DMS53 treated with DMSO at 0.1 percent for 48 hours (cell line): Measurements from ENCODE around the gene SDC3.

Source experiments
- DNase-seq: peaks from one replicate; lab custom pipeline; 2025; ENCODE audit not compliant: unreplicated experiment; lab: John Stamatoyannopoulos, UW

SDC3 gene

DNA sequence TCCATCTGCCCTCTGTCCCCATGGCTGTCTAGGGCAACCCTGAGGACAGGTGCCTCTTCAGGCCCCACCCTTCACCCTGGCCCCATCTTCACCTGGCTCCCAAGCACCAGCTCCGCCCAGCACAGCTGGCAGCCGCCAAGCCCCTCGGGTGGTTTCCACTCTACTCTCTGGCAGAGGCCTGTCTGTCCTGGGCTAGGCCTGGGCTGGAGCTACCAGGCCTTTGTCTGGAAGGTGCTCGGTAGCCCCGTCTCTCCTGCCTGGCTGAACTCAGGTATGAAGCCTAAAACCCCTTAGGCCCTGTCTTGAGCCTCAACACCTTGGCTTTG, 17.4 kb downstream of the SDC3 start:
- no peak for DNase-seq

DNA sequence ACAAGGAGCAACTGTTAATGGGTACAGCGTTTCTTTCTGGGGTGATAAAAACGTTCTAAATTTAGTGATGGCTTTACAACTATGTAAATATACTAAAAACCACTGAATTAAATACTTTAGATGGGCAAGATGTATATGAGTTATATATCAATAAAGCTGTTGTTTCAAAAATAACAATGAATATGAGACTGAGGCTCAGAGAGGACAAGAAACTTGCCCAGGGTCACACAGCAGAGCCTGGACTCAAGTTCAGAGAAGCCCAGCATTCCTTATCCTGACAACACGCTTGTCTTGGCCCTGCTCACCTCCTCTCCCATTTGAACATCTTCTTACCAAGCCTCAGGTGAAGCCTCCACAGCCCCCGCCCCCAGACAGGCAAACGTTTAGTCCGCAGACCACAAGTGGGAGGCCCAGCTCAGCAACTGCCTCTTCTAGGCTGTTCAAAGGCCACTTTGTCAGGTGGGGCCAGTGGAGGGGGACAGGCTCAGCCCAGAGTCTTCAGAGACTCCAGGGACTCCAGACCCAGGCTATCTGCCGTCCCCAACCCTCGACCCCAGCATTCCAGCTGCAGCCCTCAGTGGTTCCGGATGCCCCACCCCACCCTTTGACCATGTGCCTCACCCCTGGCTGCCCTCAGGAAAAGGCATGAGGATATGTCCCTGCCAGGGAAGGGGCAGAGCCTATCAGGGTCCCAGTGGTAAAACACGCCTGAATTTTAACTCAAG, 17.9 kb downstream of the SDC3 start:
- no peak for DNase-seq

DNA sequence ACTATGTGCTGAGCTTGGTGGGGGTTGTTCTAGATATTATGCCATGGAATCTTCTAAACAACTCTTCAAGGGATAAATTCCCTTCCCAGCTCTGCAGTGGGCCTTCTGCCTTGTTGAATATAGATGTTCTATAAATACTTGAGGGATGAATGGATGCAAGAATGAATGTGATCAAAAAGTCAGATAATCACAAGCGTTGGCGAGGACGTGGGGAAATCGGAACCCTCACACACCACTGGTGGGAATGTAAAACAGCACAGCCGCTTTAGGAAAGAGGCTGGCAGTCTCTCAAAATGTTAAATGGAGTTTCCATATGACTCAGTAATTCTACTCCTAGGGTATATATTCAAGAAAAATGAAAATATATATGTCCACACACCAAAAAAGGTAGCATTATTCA, 19.0 kb downstream of the SDC3 start:
- DNase-seq, result no peak

DNA sequence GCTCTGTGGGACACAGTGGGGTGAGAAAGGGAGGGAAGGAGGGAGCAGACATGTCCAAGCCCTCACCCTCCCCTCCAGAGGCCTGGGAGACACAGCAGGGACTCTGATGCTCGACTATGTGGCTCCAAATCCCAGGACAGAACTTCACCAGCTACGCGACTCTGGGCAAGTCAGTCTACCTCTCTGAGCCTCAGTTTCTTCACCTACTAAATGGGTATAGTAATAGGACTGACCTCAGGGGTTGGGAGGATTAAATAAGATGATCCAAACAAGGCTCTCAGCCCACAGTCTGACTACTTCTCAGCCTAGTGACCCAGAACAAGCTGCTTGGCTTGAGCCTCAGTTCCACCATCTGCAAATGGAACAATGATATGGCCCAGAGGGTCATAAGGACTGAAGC, 19.6 kb downstream of the SDC3 start:
- no peak for DNase-seq

DNA sequence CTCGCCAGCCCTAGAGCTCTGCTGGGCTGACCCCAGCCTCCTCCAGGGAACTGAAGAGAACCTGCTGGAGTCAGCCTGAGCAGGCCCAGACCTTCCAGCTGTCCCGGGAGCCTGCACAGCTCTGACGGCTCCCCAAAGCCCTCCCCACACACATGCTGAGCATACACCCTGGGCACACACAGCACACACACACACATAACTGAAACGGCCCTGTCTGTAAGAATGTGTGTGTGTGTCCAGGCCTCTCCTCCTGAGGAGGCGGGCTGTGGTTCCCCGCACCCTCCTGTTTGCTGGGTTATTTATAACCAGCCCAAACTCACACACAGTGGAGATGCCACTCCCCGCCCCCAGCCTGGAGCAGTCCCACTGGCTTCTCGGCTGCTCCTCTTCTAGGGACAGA, 20.2 kb downstream of the SDC3 start:
- peak; percentile 56 for DNase-seq

DNA sequence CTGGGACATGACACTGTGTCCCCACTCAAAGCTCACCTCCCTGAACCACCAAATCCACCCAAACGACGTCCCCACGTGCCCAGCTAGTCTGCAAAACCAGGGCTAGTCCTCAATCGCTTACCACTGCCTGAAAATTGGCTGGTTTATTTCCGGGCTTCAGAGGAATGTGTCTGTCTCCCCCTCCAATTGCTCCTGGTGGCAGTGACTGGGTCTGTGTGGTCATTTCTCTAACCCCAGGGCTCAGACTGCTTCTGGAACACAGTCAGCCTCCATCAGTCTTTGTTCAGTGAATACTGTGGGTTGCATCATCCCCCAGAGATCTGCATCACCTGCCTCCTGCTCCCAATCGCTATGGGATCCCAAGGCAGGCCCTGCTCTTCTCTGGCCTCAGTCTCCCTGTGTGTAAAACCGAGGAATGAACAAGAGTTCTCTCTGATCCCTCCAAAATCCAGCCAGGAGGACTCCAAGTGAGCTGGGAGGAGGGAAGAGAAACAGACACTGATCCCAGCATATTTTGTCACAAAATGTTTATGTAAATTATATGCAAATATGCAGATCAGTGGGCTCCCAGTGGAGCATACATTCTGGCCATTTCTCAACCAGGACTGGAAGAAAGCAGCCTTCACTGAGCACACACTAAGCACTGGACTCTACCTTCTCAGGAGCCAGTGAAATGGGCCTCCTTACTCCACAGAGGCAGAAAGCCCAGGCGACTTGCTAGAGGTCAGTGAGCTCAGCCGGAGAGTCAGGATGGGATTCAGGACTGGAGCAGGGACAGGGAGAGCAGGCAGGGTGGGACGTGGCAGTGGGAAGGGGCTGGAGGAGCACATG, 20.9 kb downstream of the SDC3 start:
- peak; percentile 49 for DNase-seq

DNA sequence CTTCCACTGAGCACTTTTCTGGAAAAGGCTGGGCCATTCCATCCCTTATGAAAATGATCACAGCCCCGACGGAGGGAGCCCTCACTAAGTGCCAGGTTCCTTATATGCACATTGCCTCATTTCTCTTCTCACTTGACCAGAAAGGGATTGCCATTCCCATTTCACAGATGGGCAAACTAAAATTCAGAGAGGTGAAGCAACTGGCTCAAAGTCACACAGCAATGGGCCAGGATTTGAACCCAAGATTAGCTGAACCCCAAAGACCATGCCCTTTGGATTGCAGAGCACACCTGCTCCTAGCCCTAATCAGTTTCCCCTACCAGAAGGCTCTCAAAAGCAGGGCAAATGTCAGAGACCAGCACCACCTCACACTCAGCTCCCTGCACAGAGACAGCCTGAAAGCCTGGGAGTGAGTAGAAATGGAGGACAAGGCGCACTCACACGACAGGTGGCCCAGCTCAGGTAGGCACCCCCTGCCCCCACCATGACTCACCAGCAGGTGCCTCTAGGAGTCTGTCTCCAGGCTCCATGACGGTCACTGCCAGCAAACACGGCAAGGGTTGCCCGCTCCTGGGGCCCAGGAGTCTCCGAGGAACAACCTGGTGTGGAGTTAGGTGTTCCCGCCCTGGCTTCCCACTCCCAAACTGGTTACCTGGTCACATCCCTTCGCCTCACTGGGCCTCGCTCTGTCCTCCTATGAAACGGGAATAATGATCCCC, 21.7 kb downstream of the SDC3 start:
- DNase-seq, result peak; percentile 94

DNA sequence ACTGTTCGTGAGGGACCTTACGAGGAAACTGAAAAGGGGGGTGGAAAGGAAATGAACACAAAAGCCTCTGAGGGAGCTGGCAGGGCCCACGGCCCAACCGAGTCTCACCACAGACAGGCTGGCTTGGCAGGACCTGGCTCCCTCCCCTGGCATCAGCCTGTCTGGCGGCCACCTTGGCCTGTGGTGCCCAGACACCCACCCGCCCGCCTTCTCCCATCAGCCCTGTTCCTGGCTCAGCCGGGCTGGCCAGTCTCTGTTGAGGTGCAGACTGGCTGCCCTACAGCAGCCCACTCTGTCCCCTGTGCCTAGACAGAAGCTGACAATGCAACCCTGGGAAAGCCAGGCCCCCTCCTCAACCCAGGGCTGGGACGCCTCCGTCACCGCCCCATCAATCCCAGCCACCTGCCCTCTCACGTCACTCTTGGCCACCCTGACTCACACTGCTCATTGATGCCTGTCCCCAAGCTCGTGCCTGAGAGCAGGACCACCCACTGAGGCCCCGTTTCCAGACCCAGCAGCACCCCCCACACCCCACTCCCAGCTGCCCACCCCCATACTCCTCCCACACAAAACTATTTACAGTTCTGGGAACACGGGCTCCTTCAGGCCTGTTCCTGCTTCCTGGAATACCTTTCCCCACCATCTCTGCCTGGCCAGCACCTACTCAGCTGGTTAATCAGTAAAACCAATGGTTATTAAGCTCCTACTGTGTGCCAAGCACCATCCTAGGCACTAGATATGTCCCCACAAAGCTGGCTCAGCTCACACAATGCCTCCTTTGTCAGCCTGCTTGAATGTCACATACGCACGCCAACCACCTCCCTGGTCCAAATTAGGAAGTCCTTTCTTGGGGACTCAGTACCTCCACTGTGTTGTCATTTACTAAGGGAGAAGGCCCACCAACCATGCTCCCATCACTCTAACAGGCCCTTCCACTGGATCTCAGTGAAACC, 22.7 kb downstream of the SDC3 start:
- DNase-seq, result no peak

DNA sequence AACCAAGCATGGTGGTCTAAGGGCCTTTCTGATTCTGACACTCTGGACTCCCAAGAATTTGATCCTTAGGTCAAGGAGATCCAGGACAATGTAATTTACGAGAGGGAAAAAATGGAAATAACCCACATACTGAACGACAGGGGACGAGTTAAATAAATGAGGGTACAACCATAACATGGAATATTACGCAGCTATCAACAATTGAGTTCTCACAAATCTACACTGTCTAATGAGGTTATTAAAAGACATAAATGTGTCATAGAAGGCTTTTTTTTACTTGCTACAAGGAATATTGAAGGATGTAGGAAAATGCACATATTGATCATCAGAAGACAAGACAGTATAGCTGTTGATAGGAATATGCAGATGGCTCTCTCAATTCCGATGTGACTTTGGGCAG, 23.8 kb downstream of the SDC3 start:
- DNase-seq, result no peak

DNA sequence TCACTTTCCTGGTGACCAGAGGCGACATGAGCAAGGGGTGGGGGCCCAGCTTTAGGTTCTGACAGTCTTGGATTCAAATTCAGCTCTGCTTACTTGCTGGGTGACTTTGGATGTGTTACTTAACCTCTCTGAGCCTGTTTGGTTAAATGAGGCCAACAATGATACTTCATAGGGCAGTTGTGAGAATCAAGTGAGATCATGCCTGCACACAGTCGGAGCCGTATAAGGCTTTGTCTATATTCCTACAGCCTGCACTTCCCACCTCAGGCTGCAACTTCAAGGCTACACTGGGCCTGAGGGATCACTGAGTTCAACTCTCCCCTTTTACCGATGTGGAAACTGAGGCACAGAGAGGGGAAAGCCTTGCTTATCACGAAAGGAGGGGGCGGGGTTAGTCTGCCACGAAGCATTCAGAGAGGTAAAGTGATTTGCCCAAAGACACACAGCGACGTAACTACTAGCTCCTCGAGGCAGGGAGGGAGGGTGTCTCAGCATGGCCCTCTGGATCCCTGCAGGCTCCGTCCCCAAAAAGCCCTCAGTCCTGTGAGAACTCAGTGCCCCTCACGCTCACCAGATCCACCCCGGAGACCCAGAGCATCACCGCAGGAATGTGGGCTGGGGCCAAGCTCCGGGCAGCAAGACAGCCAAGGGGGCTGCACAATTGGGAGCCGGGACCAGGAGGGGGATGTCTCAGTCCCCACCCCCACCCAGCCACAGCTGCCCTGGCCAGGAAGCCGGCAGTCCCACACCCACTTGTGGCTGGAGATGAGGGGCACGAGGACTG, 25.0 kb downstream of the SDC3 start:
- no peak for DNase-seq

DNA sequence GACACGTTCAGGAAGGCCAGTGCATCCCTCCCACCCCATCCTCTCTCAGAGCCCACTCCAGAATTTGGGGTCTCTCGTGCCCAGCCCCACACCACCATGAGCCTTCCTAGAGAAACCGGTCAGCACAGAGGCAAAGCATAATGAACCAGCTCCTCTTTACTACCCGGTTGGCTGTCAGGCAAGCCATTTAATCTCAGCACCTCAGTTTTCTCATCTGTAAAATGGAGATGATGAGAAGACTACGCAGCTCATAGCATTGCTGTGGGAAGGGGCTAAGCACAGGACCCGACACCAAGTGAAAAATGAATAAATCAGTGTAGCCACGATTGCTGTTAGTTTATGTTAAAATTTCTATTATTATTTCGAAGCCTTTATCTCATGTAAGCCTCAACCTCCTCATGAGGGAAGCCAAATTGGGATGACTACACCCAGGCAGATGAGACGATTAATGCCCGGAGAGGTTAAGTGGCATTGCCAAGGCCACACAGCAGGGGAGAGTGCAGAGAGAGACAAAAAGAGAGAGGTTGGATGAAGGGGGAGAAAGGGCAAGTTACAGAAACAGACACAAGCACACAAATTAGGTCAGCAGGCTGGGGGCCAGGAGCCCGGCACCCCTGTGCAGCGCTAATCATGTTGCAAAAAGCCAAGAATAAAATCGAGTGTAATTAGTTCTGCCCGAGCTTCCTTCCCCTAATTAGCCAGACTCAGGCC, 25.7 kb downstream of the SDC3 start:
- no peak for DNase-seq

DNA sequence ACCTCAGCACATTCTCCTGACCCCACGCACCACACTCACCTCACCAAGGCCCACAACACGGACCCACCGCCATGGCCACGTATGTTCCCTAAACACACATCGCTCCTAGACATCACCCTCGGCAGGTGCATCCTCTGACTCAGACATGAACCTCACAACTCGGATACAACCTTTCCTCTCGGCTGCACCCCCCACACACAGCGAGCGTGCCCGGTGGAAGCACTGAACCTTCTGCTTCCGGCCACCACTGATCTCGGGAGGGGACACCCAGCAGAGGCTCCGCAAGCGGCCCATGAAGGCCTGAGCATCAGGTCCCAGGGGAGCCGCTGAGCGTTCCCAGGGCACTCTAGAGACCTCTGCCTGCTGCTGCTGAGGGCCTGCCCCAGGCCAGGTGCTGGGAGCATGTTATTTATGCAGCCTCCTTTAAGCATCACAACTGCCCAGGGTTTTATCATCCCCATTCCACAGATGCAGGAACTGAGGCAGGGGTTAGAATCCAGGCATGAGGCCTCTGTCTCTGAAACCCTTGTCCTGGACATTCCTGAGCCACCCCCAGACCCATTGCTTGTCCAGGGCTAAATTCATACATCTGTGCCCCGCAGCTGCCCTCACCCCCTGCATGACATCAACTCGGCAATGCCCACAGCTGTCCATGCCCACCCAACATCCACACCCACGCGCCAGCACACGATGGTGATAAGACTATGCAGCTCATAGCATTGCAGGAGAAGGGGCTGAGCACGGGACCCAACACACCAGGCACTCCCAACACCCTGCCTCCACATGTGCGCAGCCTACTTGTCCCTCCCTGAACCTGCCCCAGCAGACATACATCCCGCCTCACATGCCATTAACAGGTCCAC, 27.0 kb downstream of the SDC3 start:
- DNase-seq, result no peak

DNA sequence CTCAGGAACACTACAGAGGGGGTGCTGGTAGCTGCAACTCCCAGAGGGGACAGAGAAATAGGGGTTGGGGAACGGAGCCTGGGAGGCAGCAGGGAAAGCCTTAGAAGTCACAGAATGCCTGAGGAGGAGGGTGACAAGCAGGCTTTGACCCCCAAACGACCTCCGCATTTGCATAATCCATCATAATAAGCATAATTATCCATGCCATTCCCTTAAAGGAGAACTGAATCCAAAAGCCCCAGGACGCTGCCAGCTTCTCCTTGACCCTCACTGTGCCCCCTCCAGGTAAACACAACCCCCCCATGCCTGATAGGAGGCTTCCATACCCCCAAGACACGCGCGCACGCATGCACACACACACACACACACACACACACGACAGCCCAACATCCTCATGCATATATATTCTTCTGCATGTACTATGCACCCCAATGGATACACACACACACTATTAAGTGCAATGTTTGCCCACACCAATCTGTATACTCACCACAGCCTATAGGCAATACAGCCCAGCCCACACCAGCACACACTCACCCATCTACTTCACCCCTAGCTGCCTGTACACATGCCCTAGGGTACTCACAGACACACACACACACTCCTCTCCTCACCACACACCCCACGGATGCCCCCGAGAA, 27.8 kb downstream of the SDC3 start:
- no peak for DNase-seq

DNA sequence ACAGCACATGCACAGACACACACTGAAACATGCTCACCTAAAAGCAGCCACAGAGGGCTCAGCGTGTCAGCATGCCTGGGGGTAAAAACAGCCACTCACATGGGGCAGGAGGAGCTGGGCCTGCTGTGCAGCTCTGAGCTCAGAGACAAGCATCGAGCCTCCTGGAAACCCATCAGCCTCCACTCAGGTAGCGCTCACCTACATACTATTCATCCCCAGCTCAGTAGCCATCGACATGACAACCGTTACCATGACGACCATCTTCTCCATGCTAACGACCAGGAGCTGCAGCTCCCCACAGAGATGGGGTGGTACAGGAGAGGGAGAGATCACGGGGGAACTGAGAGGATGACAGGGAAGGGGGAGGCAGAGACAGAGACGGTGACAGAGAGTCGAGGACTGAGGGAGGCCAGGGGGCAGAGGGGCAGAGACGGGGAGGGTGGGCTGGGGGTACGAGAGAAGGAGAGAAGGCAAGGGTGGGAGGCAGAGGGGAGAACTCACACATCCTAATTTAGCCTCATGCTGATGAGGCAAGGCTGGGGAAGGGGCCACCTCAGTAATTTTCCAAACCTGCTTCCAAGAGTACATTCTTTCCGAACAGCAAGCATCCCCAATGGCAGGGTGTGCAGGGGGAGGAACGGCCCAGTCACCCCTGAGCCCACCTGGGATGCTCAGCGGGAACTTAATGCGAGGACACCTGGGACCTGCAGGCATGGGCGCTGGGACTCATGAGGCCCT, 28.4 kb downstream of the SDC3 start:
- DNase-seq, result peak; percentile 6

DNA sequence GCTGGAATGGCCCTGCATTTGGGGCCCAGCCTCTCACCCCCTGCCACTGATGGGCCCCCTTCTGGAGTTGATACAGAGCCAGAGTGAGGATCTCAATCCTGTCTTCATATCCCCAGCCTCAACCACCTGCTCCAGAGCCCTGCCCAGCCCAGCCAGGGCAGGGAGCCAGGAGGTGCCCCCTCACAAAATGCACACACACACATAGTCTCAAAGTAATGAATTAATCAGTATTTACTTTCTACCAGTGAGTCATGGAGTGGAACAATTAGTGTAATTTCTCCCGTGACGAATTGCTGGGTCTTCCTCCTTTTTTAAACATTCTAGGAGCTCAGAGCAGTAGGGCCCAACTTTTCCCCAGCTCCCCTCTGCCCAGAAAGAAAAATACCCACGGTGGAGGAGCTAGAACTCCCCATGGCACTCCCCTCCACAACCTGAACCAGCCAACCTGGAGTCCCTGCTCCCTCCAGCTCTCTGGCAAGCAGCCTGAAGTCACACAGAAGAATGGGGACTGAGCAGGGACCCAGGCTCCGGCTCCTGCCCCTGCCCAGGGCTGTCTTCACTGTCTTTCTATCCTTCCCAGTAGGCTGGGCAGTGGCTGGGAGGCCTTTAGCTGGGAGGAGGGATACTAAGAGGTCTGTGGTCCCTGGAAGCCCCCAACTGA, 29.3 kb downstream of the SDC3 start:
- DNase-seq, result no peak

DNA sequence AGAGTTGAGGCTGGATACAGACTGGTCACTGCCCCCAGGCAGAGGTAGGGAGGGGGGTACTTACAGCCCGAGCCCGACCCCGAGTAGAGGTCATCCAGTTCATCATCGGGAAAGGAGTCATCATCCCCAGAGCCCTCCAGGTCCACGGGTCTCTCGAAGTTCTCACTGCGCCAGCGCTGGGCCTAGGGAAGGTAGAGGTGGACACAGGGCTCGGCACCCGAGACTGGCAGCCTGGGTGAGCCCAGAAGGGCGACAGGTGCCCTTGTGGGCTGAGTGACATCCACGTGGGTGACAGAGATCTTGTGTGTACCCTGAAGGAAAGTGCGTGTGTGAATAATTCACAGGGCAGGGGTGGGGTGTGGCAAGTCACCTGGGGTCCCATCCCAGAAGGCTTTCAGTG, 30.0 kb downstream of the SDC3 start:
- DNase-seq, result no peak

DNA sequence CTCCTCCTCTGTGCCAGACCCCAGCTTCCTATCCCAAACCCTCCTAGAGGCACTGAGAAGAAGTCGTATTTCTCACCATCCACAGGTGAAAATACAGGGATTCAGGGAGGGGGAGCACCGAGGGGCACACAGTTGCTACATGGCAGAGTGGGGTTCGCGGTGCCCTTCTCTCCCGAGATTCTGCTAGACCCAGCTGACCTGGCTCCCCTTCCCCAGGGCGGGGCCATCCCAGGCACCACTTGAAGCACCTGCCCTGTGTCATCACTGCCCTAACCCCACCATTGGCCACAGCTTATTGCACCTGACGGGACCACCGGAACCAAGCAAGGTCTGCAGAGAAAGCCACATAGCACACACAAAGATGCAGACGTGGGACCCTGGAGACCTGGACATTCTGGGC, 30.5 kb downstream of the SDC3 start:
- no peak for DNase-seq
